ENCODE results near the gene NEUROD2. TPM values are rescaled to one million over a fixed set of nuclear protein-coding genes. Genes with fewer than 3 reads are reported as not detected.

Gene NEUROD2
- total RNA-seq, 1 experiment from 2014 or later: not detected

DNA sequence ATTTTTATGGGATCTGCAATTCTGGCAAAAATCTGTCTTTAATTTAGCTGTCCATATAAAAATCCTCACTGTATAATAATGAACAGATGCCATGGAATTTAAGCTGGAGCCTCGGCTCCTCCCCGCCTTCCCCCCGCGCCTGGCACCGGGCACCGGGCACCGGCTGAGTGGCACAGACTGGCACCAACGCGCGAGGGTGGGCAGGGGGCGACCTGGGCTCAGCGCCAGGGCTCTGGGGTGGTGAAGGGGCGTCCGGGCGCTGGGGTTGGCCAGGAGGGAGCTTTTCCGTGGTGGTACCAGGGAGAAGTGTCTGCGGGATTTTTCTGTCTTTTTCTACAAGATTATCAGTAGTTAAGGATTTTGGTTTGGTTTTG is 9.1 kb downstream of the NEUROD2 start:
- no peak overlapping the region for H3K4me3 ChIP-seq (ENCODE audit: low read depth, low read length)
- no TSS peak for BruUV-seq (replicated peaks)
- CTCF ChIA-PET: no interaction called here
- Mint-ChIP-seq H3K4me3 (ENCODE audit: unreplicated experiment) (no peak overlapping the region), H3K27ac (ENCODE audit: unreplicated experiment) (no peak overlapping the region), H3K36me3 (ENCODE audit: insufficient read depth, unreplicated experiment) (no peaks in the 10 kb centered on the region), H3K27me3 (ENCODE audit: insufficient read depth, unreplicated experiment) (peaks cover 60% of the 10 kb centered on the region), H3K4me1 (ENCODE audit: low read depth, unreplicated experiment) (peaks cover 7% of the 10 kb centered on the region), H3K9me3 (ENCODE audit: unreplicated experiment) (no peaks in the 10 kb centered on the region)
- no peaks in the 10 kb centered on the region; the same call in 1 of the 2 replicates for H3K4me1 ChIP-seq
- DNase-seq: no peak
- POLR2A ChIA-PET: no interaction called here
- no peaks in the 10 kb centered on the region for H3K9me3 ChIP-seq
- no peaks in the 10 kb centered on the region for H3K36me3 ChIP-seq (ENCODE audit: control insufficient read depth, insufficient read depth, low read length)
- H3K27me3 ChIP-seq (replicated peaks; ENCODE audit: control insufficient read depth, insufficient read depth, low read length): peaks cover 10% of the 10 kb centered on the region
- TF ChIP-seq, protein P1, sequence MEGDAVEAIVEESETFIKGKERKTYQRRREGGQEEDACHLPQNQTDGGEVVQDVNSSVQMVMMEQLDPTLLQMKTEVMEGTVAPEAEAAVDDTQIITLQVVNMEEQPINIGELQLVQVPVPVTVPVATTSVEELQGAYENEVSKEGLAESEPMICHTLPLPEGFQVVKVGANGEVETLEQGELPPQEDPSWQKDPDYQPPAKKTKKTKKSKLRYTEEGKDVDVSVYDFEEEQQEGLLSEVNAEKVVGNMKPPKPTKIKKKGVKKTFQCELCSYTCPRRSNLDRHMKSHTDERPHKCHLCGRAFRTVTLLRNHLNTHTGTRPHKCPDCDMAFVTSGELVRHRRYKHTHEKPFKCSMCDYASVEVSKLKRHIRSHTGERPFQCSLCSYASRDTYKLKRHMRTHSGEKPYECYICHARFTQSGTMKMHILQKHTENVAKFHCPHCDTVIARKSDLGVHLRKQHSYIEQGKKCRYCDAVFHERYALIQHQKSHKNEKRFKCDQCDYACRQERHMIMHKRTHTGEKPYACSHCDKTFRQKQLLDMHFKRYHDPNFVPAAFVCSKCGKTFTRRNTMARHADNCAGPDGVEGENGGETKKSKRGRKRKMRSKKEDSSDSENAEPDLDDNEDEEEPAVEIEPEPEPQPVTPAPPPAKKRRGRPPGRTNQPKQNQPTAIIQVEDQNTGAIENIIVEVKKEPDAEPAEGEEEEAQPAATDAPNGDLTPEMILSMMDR (IDR thresholded peaks at IDR 0.05; ENCODE audit: insufficient read depth in 1 of 2, low read depth in 1 of 2, low read length in 1 of 2, severe bottlenecking in 1 of 2, unreplicated experiment in 1 of 2): no peak
- intact Hi-C loops (cut with micrococcal nuclease; ENCODE audit: unreplicated experiment): no loop called here

DNA sequence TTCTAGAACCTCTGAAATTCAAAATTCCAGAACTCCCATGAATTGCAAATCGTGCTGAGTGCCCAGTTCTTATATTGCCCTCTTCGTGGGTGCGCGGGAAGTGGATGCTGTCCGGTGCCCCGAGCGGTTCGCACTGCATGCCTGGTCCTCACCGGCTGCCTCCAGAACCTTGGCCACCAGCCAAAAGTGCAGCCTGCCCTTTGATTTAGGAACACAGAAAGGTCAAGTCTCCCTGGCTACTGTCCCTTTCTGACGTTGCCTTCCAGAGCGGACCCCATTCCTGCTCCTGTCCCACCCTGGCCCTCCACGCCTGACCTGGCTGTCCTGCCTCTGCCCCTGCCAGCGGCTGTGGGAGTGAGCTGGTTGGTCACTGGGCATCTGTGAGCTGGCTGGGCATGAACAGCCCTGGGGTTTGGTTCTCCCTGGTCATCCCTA is 9.7 kb downstream of the NEUROD2 start:
- CTCF ChIA-PET: no interaction called here
- no peak for DNase-seq

DNA sequence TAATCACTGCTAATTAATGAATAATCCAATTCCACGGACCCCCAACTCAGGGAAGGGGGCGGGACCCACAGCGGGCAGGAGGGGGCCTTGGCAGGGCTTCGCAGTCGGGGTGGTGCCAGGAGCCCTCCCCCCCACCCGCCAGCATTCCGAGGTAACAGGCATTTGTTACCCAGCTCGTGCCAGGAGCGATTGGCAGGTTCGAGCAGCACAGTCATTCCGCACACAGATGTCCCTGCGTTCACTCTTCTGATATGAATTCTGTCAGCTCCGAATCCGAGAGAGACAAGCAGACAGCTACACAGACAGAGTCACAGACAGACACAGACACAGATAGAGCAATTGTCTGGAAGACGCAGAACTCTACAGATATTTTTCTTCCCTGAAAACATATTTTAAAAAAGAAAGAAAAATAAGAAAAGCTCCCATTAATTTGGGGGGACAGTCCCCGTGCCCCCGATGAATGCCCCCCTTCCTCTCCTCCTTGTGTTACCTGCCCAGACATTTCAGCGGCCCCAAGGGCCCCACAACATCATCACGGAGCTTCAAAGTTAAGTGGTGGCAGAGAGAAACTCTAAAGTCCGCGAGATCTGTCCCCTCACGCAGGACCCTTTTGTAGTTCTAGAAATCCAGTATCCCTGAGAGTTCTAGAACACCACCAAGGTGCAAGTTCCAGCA is 10.2 kb downstream of the NEUROD2 start:
- no peak overlapping the region for H3K4me3 ChIP-seq (ENCODE audit: low read depth, low read length)
- H3K27ac Mint-ChIP-seq (ENCODE audit: unreplicated experiment): no peak overlapping the region
- H3K27me3 Mint-ChIP-seq (ENCODE audit: insufficient read depth, unreplicated experiment): peaks cover 59% of the 10 kb centered on the region
- H3K4me1 Mint-ChIP-seq (ENCODE audit: low read depth, unreplicated experiment): peaks cover 7% of the 10 kb centered on the region
- H3K4me3 Mint-ChIP-seq (ENCODE audit: unreplicated experiment): no peak overlapping the region
- no peak for DNase-seq
- BruUV-seq (replicated peaks): no TSS peak
- ChIA-PET CTCF (no interaction called here), POLR2A (no interaction called here)
- H3K4me1 ChIP-seq: no peaks in the 10 kb centered on the region; the same call in 1 of the 2 replicates
- H3K9me3 ChIP-seq: no peaks in the 10 kb centered on the region
- TF ChIP-seq, protein P1 (IDR thresholded peaks at IDR 0.05; ENCODE audit: insufficient read depth in 1 of 2, low read depth in 1 of 2, low read length in 1 of 2, severe bottlenecking in 1 of 2, unreplicated experiment in 1 of 2): no peak
- H3K36me3 Mint-ChIP-seq (ENCODE audit: insufficient read depth, unreplicated experiment): no peaks in the 10 kb centered on the region
- H3K36me3 ChIP-seq (ENCODE audit: control insufficient read depth, insufficient read depth, low read length): no peaks in the 10 kb centered on the region
- peaks cover 6% of the 10 kb centered on the region for H3K9me3 Mint-ChIP-seq (ENCODE audit: unreplicated experiment)
- intact Hi-C loops (cut with micrococcal nuclease; ENCODE audit: unreplicated experiment): no loop called here
- peaks cover 10% of the 10 kb centered on the region for H3K27me3 ChIP-seq (replicated peaks; ENCODE audit: control insufficient read depth, insufficient read depth, low read length)

More for the DNA sequence above, 9.7 kb downstream of the NEUROD2 start:
- intact Hi-C loops (cut with micrococcal nuclease; ENCODE audit: unreplicated experiment): no loop called here
- TF ChIP-seq, protein P1 (IDR thresholded peaks at IDR 0.05; ENCODE audit: insufficient read depth in 1 of 2, low read depth in 1 of 2, low read length in 1 of 2, severe bottlenecking in 1 of 2, unreplicated experiment in 1 of 2): no peak
- Histone ChIP-seq H3K27me3 (replicated peaks; ENCODE audit: control insufficient read depth, insufficient read depth, low read length) (peaks cover 10% of the 10 kb centered on the region), H3K4me1 (no peaks in the 10 kb centered on the region; the same call in 1 of the 2 replicates), H3K36me3 (ENCODE audit: control insufficient read depth, insufficient read depth, low read length) (no peaks in the 10 kb centered on the region), H3K4me3 (ENCODE audit: low read depth, low read length) (no peak overlapping the region), H3K9me3 (no peaks in the 10 kb centered on the region)
- H3K4me3 Mint-ChIP-seq (ENCODE audit: unreplicated experiment): no peak overlapping the region
- POLR2A ChIA-PET: no interaction called here
- no peaks in the 10 kb centered on the region for H3K36me3 Mint-ChIP-seq (ENCODE audit: insufficient read depth, unreplicated experiment)
- H3K27me3 Mint-ChIP-seq (ENCODE audit: insufficient read depth, unreplicated experiment): peaks cover 59% of the 10 kb centered on the region
- H3K9me3 Mint-ChIP-seq (ENCODE audit: unreplicated experiment): peaks cover under 1% of the 10 kb centered on the region
- H3K27ac Mint-ChIP-seq (ENCODE audit: unreplicated experiment): no peak overlapping the region
- BruUV-seq (replicated peaks): no TSS peak
- H3K4me1 Mint-ChIP-seq (ENCODE audit: low read depth, unreplicated experiment): peaks cover 7% of the 10 kb centered on the region
